SU-DHL-6 (cell line): Measurements from ENCODE around the gene RPS29.

Experiments used
- H2AFZ ChIP-seq: fragments of 200-600 bp; sonication (generic); 2 replicates; pipeline ENCODE4 v1.6.1; 2014; ENCODE audit warnings: low read depth, mild to moderate bottlenecking, moderate library complexity, mixed read lengths, antibody characterized with exemption, low read length; ENCODE audit not compliant: severe bottlenecking
- H3F3A ChIP-seq: fragments of 200-600 bp; shearing (Covaris generic); 2 replicates; pipeline ENCODE4 v1.6.0; 2016; ENCODE audit warnings: antibody characterized with exemption, mild to moderate bottlenecking; ENCODE audit not compliant: insufficient read depth
- H3K27ac ChIP-seq: fragments of 200-600 bp; sonication (generic); 2 replicates; pipeline ENCODE4 v1.5.1; 2016; ENCODE audit warnings: low read depth, mild to moderate bottlenecking, low read length, moderate library complexity, mixed read lengths
- H3K27me3 ChIP-seq: fragments of 200-600 bp; sonication (generic), shearing (Covaris generic); 2 replicates; pipeline ENCODE4 v1.6.0; 2014; ENCODE audit warnings: mild to moderate bottlenecking, low read length
- H3K36me3 ChIP-seq: fragments of 200-600 bp; sonication (generic); 2 replicates; pipeline ENCODE4 v1.6.1; 2014; ENCODE audit warnings: mild to moderate bottlenecking, low read length, mixed read lengths
- H3K4me2 ChIP-seq: fragments of 300-600, 200-600 bp; shearing (Covaris generic), sonication (generic); 2 replicates; pipeline ENCODE4 v1.6.0; 2014; ENCODE audit warnings: low read length, low read depth, mild to moderate bottlenecking; ENCODE audit not compliant: poor library complexity, severe bottlenecking
- H3K4me3 ChIP-seq: fragments of 200-600 bp; sonication (generic); 2 replicates; pipeline ENCODE4 v1.5.1; 2014; ENCODE audit warnings: antibody characterized with exemption, low read length, mild to moderate bottlenecking, mixed read lengths; ENCODE audit not compliant: insufficient read depth, poor library complexity, severe bottlenecking
- H3K79me2 ChIP-seq: fragments of 200-600 bp; sonication (generic); 2 replicates; pipeline ENCODE4 v1.6.1; 2014; ENCODE audit warnings: mild to moderate bottlenecking, low read length, moderate library complexity; ENCODE audit not compliant: insufficient read depth
- H3K9ac ChIP-seq: fragments of 200-600 bp; sonication (generic); 2 replicates; pipeline ENCODE4 v1.7.0; 2014; ENCODE audit warnings: mild to moderate bottlenecking, low read length
- H3K9me2 ChIP-seq: fragments of 200-600 bp; sonication (generic); replicated peaks from 2 replicates; pipeline ENCODE4 v1.6.1; 2014; ENCODE audit warnings: low read length; ENCODE audit not compliant: insufficient read depth
- H3K9me3 ChIP-seq: fragments of 200-600 bp; sonication (generic); 2 replicates; pipeline ENCODE4 v1.6.1; 2014; ENCODE audit warnings: low read length, mixed read lengths; ENCODE audit not compliant: insufficient read depth
- H4K20me1 ChIP-seq: fragments of 200-600 bp; sonication (generic); 2 replicates; pipeline ENCODE4 v1.6.1; 2014; ENCODE audit warnings: low read depth, mild to moderate bottlenecking, antibody characterized with exemption, low read length, moderate library complexity, mixed read lengths
- CTCF ChIP-seq: fragments of 200-600 bp; sonication (generic); IDR thresholded peaks from one replicate; pipeline ENCODE4 v1.5.1; 2017; ENCODE audit warnings: antibody characterized with exemption, mild to moderate bottlenecking, low read length, moderate library complexity; ENCODE audit not compliant: insufficient read depth, poor library complexity, severe bottlenecking
- EZH2phosphoT487 ChIP-seq: fragments of 200-600 bp; sonication (generic), shearing (Covaris generic); conservative IDR thresholded peaks from 2 replicates; pipeline ENCODE4 v1.6.1; 2018; ENCODE audit warnings: mild to moderate bottlenecking, antibody characterized with exemption, low read length, moderate library complexity, mixed read lengths

Gene RPS29

DNA sequence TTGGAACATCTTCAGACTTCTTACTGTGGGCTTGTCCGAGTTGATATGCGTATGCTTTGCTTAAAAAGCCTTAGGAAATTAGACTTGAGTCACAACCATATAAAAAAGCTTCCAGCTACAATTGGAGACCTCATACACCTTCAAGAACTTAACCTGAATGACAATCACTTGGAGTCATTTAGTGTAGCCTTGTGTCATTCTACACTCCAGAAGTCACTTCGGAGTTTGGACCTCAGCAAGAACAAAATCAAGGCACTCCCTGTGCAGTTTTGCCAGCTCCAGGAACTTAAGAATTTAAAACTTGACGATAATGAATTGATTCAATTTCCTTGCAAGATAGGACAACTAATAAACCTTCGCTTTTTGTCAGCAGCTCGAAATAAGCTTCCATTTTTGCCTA is 21.4 kb upstream of the RPS29 start:
- no peaks in the 10 kb centered on the region for H4K20me1 ChIP-seq
- H3K9ac ChIP-seq, result no peak overlapping the region
- H3K27ac ChIP-seq, result no peak overlapping the region
- H3K4me2 ChIP-seq, result no peak overlapping the region
- peaks cover 13% of the 10 kb centered on the region; the same call in 1 of the 2 replicates for H3F3A ChIP-seq
- H3K27me3 ChIP-seq, result no peaks in the 10 kb centered on the region
- no peak overlapping the region for H2AFZ ChIP-seq
- H3K9me3 ChIP-seq, result no peaks in the 10 kb centered on the region
- H3K4me3 ChIP-seq, result no peak overlapping the region
- no peaks in the 10 kb centered on the region for H3K9me2 ChIP-seq
- TF ChIP-seq EZH2phosphoT487 (no peak), CTCF (no peak)
- peaks cover 22% of the 10 kb centered on the region; the same call in 1 of the 2 replicates for H3K36me3 ChIP-seq
- peaks cover 85% of the 10 kb centered on the region for H3K79me2 ChIP-seq

GRCh38 chr14:49598485-49599300 is 12.5 kb upstream of the RPS29 start, which contains the start of gene LRR1:
TSS of gene LRR1 (plus strand) at chr14:49598940. CDS start at chr14:49599021, 81 bp downstream.
- Histone ChIP-seq H3K9me2 (no peaks in the 10 kb centered on the region), H3K9me3 (no peaks in the 10 kb centered on the region), H3K27me3 (no peaks in the 10 kb centered on the region), H3F3A (peaks cover 9% of the 10 kb centered on the region), H2AFZ (peak within 1 kb of the TSS; percentile 55), H3K9ac (peak within 1 kb of the TSS; percentile 99), H4K20me1 (no peaks in the 10 kb centered on the region), H3K27ac (peak within 1 kb of the TSS; percentile 83), H3K36me3 (peaks cover 5% of the 10 kb centered on the region; the same call in 1 of the 2 replicates), H3K4me3 (peak within 1 kb of the TSS; percentile 97), H3K79me2 (peaks cover 60% of the 10 kb centered on the region), H3K4me2 (peak within 1 kb of the TSS; percentile 96)
- TF ChIP-seq CTCF (no peak), EZH2phosphoT487 (no peak)

DNA sequence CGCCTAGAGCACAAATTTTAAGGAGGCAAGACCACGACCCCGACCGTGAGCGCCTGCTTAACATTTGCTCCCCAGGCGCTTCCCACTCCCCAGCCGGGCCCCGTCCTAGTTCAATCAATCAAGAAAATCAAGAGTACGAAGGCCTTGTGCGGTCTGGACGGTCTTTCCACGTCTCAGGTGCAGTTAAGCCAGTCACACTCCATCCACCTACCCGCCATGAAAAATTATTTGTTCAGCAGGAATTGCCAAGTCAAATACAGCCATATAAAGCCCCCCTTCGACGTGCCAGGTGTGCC is 12.0 kb upstream of the RPS29 start:
- H3K4me2 ChIP-seq, result peak overlapping the region; percentile 96
- no peaks in the 10 kb centered on the region for H3K27me3 ChIP-seq
- peaks cover 57% of the 10 kb centered on the region for H3K79me2 ChIP-seq
- peak overlapping the region; percentile 97 for H3K4me3 ChIP-seq
- peak overlapping the region; percentile 99 for H3K9ac ChIP-seq
- H2AFZ ChIP-seq, result peak overlapping the region; percentile 55
- H3K36me3 ChIP-seq, result peaks cover 5% of the 10 kb centered on the region; the same call in 1 of the 2 replicates
- H3F3A ChIP-seq, result peaks cover 9% of the 10 kb centered on the region
- H3K9me2 ChIP-seq, result no peaks in the 10 kb centered on the region
- peak overlapping the region; percentile 83 for H3K27ac ChIP-seq
- TF ChIP-seq CTCF (no peak), EZH2phosphoT487 (no peak)
- H3K9me3 ChIP-seq, result no peaks in the 10 kb centered on the region
- H4K20me1 ChIP-seq, result no peaks in the 10 kb centered on the region
